ENCODE measurements around the gene DYSF.

- no peak for TF ChIP-seq FOXM1 (IDR thresholded peaks at IDR 0.05; ENCODE audit: borderline replicate concordance)
- no peak for TF ChIP-seq BHLHE40 (IDR thresholded peaks at IDR 0.05; ENCODE audit: borderline replicate concordance)
- TF ChIP-seq FOXA1 (IDR thresholded peaks at IDR 0.05), result no peak
- TF ChIP-seq SUZ12 (IDR thresholded peaks at IDR 0.05), result no peak
- TF ChIP-seq TARDBP (IDR thresholded peaks at IDR 0.05), result no peak
- no peak for TF ChIP-seq HDGF (IDR thresholded peaks at IDR 0.05; ENCODE audit: borderline replicate concordance)
- no peak for TF ChIP-seq SP1 (IDR thresholded peaks at IDR 0.05)
- TF ChIP-seq ZNF384 (IDR thresholded peaks at IDR 0.05), result no peak
- no peak for TF ChIP-seq ARNT (IDR thresholded peaks at IDR 0.05)
- no peak for TF ChIP-seq NFRKB (IDR thresholded peaks at IDR 0.05)
- no peak for TF ChIP-seq CTBP1 (IDR thresholded peaks at IDR 0.05; ENCODE audit: borderline replicate concordance)
- TF ChIP-seq L3MBTL2 (conservative IDR thresholded peaks at IDR 0.05), result no peak
These were observed 102.6 kb downstream of the DYSF start for GRCh38 chr2:71555798-71556454.
